ENCODE measurements around the gene LMOD3.

DNA sequence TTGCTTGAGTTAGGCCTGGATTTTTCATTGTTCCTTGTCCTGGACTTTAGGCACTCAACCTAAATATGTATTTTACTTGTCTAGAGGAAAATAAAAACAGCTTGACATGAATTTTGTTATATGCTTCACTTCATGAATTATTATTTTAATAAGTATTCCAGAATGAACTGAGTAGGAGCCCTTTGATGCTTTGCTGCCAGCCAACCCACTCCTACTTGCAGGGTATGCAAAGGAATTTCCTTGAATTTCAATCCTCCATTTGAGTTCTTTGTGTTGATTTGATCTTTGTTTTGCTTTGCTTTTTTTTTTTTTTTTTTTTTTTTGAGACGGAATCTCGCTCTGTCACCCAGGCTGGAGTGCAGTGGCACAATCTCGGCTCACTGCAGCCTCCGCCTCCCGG, 26.1 kb downstream of the LMOD3 start:
- TF ChIP-seq GATA3 (IDR thresholded peaks at IDR 0.05; ENCODE audit: low read depth, low read length) (no peak), GATA2 (IDR thresholded peaks at IDR 0.05; ENCODE audit: low read depth, low read length) (no peak)

Measured in SH-SY5Y (cell line).